VCaP (cell line): ENCODE results near the gene ATG5.

Experiments
- H3K27ac ChIP-seq: fragments of 450-650 bp; 2 replicates; pipeline ENCODE4 v1.5.1; 2017
- TF ChIP-seq, protein P1 (sequence below): fragments of 450-650 bp; conservative IDR thresholded peaks from 2 replicates; pipeline ENCODE4 v1.5.1; 2017; ENCODE audit warnings: mild to moderate bottlenecking, moderate library complexity

ATG5 gene

DNA sequence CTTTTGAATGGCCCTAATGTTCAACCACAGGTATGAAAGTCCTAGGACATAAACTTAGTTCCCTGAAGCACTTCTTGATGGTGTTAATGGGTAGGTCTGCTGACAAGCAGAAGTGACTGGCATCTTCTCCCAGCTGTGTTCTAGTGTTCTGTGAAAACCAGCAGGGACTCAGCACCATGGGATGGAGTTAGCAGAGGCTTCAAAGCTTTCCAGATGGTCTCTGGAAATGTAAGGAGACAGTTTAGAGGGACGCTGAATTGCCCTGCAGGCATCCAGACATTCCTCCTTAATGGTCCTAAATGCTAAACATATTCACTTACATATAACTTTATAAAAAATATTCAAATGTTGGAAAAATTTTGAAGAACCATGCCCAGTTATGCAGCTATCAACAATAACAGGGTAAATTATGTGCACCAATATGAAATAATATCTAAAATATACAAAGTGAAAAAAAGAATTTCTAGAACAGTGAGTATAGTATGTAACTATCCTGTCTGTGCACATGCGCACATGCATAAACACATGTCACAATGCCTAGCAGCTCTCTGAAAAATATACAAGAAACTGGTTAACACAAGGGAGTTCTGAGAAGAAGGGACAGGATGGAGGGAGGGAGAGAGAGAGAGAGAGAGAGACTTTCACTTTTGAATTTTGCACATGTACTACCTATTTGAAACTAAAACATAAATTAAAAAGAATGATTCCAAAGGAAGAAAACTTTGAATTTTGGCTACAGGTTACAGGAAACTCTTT is 152.3 kb downstream of the ATG5 start:
- TF ChIP-seq, protein P1, sequence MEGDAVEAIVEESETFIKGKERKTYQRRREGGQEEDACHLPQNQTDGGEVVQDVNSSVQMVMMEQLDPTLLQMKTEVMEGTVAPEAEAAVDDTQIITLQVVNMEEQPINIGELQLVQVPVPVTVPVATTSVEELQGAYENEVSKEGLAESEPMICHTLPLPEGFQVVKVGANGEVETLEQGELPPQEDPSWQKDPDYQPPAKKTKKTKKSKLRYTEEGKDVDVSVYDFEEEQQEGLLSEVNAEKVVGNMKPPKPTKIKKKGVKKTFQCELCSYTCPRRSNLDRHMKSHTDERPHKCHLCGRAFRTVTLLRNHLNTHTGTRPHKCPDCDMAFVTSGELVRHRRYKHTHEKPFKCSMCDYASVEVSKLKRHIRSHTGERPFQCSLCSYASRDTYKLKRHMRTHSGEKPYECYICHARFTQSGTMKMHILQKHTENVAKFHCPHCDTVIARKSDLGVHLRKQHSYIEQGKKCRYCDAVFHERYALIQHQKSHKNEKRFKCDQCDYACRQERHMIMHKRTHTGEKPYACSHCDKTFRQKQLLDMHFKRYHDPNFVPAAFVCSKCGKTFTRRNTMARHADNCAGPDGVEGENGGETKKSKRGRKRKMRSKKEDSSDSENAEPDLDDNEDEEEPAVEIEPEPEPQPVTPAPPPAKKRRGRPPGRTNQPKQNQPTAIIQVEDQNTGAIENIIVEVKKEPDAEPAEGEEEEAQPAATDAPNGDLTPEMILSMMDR = no peak
- H3K27ac ChIP-seq = no peak overlapping the region

DNA sequence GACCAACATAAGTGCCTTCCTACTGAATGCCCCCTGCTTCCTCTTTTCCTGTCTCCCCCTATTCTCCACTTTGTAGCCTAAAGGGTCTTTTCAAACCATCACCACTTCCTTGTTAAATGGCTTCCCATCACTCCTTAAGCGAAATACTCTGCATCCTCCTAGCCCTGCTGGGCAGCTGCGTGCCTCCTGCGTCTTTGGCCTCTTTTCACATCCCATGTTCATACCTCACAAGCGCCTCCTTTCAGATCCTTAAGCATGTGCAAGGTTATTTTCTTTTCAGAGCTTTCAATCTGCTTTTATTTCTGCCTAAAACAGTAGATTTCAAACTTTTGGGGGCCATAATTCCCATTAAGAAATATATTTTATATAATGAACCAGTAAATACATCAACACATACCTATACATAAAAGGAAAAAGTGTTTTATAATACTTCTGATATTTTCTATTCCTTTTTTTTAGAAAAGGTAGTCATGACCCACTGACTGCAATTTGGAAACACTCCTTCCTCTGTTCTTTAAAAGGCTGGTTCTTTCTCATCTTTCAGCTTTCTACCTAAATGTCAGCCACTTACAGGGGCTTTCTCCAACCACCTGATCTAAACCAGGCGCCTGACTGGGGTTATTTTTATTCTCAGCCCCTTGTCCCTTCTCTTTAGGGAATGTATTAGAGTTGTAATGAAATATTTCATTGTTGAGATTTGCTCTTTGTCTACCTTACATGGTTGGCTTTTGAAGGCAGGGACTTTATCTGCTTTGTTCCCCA is 155.3 kb downstream of the ATG5 start:
- TF ChIP-seq, protein P1 = no peak
- no peak overlapping the region for H3K27ac ChIP-seq

- H3K27ac ChIP-seq = no peak overlapping the region
- TF ChIP-seq, protein P1 = no peak
These were observed 156.0 kb downstream of the ATG5 start for GRCh38 chr6:106169517-106169916.

- TF ChIP-seq, protein P1 = no peak
- H3K27ac ChIP-seq = no peak overlapping the region
These were observed 157.3 kb downstream of the ATG5 start for GRCh38 chr6:106168097-106168888.

DNA sequence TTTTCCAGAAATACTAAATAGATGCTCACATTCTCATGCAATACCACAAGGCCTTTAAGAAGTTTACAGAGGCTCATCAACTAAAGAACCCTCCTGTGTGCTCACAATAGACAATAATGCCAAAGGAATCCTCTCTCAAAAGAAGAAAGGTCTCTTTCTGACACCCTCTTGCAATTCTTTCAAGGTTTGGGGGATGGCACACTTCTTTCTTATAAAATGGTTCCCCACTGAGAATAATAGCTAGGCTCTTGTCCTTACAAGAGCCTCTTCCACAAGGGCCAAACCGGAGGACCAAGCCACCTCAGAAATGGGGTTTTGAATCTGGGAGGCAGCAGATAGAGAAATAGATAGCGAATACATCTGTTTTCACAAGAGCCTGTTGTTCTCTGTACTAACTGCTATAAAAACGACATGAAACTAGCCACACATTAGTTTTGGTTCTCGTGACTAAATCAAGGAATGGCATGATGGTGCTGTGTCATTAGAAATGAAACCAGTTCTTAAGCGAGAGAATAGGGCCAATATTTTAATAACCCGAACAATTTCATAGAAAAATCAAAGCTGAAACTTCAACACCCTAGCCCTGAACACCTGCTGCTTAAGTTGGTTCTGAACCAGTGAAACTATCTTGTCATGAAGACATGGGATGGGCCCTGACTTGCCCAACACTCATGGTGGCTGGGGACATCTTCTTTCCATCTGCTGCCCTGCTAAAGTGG is 158.3 kb downstream of the ATG5 start:
- H3K27ac ChIP-seq = no peak overlapping the region
- TF ChIP-seq, protein P1 = no peak

DNA sequence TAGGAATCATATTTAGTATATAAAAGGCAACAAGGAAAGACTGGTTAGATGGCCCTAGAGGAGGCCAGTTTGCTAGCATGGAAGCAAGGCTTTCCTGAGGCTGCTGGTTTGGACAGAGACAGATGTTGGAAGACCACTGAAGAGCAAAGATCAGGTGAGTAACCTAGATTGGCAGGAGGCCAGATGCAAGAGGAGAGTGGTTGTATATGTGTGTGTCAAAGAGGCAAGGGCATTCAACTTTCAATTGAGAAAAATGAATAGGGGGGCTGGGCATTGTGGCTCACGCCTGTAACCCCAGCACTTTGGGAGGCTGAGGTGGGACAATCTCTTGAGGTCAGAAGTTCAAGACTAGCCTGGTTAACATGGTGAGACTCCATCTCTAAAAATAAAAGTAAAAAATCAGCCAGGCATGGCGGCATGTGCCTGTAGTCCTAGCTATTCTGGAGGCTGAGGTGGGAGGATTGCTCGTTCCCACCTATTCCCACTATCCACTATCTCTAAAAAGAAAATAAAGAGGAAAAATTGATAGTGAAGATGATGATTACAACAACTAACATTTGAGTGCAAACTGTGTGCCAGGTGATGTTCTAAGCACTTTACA is 159.6 kb downstream of the ATG5 start:
- TF ChIP-seq, protein P1 = no peak
- no peak overlapping the region for H3K27ac ChIP-seq
